Non-pigmented ciliary epithelial cell (primary cell): ENCODE data around the gene FAM228A.
A peak's percentile ranks its signal among the peaks of the same experiment; 100 is the strongest.

Source experiments
- DNase-seq: peaks from one replicate; pipeline ENCODE4 v3.0.0-alpha.2; 2010; ENCODE audit warnings: low read depth

Gene FAM228A

GRCh38 chr2:24225499-24226242, 50.8 kb downstream of the FAM228A start:
- no peak for DNase-seq

GRCh38 chr2:24228470-24228869, 53.6 kb downstream of the FAM228A start:
- no peak for DNase-seq

GRCh38 chr2:24231461-24231881, 56.6 kb downstream of the FAM228A start:
- peak; percentile 20 for DNase-seq

DNA sequence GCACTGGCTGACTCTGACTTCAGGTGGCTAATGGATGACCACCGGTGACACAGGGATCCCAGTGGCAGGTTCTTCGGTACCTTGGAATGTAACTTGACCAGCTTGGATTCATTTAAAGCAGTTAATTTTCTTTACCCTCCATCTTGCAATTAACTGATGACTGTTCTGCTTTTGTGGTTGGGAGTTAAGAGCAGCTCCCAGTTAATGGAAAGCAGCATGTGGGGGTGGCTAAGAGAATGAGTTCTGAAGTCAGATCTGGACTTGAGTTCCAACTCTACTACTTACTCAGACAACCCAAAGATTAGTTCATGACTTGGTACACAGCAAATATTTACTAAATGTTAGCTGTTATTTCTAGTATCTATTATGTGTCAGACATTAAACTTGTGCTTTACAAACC, 58.5 kb downstream of the FAM228A start:
- no peak for DNase-seq

DNA sequence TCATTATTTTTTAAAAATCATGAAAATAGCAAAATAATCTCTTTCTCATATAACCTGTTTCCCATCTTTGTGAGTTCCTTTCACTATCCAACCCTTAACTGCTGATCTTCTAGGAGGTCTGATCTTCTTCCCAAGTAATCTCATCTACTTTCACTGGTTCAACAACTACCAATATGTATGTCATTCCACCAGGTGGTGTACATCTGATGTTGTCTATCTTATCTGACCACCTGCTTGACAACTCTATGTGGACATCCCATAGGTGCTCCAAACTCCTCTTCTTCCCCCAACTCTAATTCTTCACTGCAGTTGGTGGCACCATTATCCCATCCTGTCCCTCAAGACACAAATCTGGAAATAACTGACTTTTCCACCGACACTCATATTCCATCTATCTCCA, 62.5 kb downstream of the FAM228A start:
- DNase-seq: no peak

DNA sequence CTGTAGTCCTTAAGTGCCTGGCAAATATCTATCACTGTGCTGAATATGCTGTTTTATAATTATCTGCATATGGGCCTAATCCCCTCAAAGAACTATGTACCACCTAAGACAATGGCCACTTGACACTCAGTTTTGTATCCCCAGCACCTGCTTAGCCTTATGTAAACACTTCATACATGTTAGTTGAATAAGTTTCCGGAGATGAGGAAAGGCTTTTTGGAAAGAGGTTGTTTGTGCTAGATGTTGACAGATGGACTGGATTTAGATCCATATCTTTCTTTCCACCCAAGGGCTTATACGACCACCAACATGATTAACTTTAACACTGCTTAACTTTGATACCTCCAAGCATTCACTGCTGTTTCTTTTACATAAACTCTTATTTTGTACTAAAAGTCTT, 63.3 kb downstream of the FAM228A start:
- no peak for DNase-seq

- no peak for DNase-seq
Measured at GRCh38 chr2:24239553-24239952, 64.7 kb downstream of the FAM228A start.
